Astrocyte (in vitro differentiated cells and primary cell): Measurements from ENCODE around the gene HMGA1. TPM values are rescaled to one million over a fixed set of nuclear protein-coding genes. Genes with fewer than 3 reads are reported as not detected.

Experiments
- DNase-seq: peaks from one replicate; pipeline ENCODE4 v3.0.0-alpha.2; 2010; ENCODE audit warnings: low read depth
- FAIRE-seq: peaks from 2 replicates; lab custom pipeline; 2011; peaks lifted over from hg19 to GRCh38; lab: Jason Lieb, UNC
- H2AFZ ChIP-seq: 2 replicates; pipeline ENCODE4 v1.6.0; 2012; ENCODE audit warnings: low read depth, low read length, inconsistent platforms
- H3K27ac ChIP-seq: 2 replicates; pipeline ENCODE4 v1.5.1; 2011; ENCODE audit warnings: low read depth, low read length, inconsistent platforms
- H3K27me3 ChIP-seq: 2 replicates; pipeline ENCODE4 v1.6.0; 2011; ENCODE audit warnings: low read length, inconsistent platforms; ENCODE audit not compliant: insufficient read depth
- H3K36me3 ChIP-seq: 2 replicates; pipeline ENCODE4 v1.5.1; 2011; ENCODE audit warnings: low read length, inconsistent platforms; ENCODE audit not compliant: insufficient read depth
- H3K4me1 ChIP-seq: 2 replicates; pipeline ENCODE4 v1.5.1; 2011; ENCODE audit warnings: low read length, inconsistent platforms; ENCODE audit not compliant: insufficient read depth
- H3K4me2 ChIP-seq: 2 replicates; pipeline ENCODE4 v1.6.0; 2012; ENCODE audit warnings: low read length, inconsistent platforms
- H3K4me3 ChIP-seq: 2 replicates; pipeline ENCODE4 v1.5.1; 2011; ENCODE audit warnings: low read depth, mild to moderate bottlenecking, low read length, inconsistent platforms; ENCODE audit not compliant: insufficient read depth
- H3K79me2 ChIP-seq: 2 replicates; pipeline ENCODE4 v1.6.0; 2012; ENCODE audit warnings: mild to moderate bottlenecking, low read length, inconsistent platforms; ENCODE audit not compliant: insufficient read depth
- H3K9ac ChIP-seq: 2 replicates; pipeline ENCODE4 v1.6.0; 2012; ENCODE audit warnings: mild to moderate bottlenecking, low read length, inconsistent platforms
- H3K9me3 ChIP-seq: 2 replicates; pipeline ENCODE4 v1.5.1; 2012; ENCODE audit warnings: low read depth, mild to moderate bottlenecking, low read length, inconsistent platforms; ENCODE audit not compliant: insufficient read depth
- H4K20me1 ChIP-seq: 2 replicates; pipeline ENCODE4 v1.6.0; 2012; ENCODE audit warnings: low read length, inconsistent platforms; ENCODE audit not compliant: insufficient read depth
- H3K27ac Mint-ChIP-seq: one replicate; pipeline ENCODE4 v1.8.0; 2021; ENCODE audit warnings: mild to moderate bottlenecking, mixed read lengths; ENCODE audit not compliant: unreplicated experiment
- H3K27me3 Mint-ChIP-seq: one replicate; pipeline ENCODE4 v1.8.0; 2021; ENCODE audit warnings: low read depth, mixed read lengths; ENCODE audit not compliant: unreplicated experiment
- H3K36me3 Mint-ChIP-seq: one replicate; pipeline ENCODE4 v1.8.0; 2021; ENCODE audit warnings: low read depth, mixed read lengths; ENCODE audit not compliant: unreplicated experiment
- H3K4me1 Mint-ChIP-seq: one replicate; pipeline ENCODE4 v1.8.0; 2021; ENCODE audit warnings: low read depth, mixed read lengths; ENCODE audit not compliant: unreplicated experiment
- H3K4me3 Mint-ChIP-seq: one replicate; pipeline ENCODE4 v1.8.0; 2021; ENCODE audit warnings: mild to moderate bottlenecking, moderate library complexity, mixed read lengths; ENCODE audit not compliant: unreplicated experiment
- H3K9me3 Mint-ChIP-seq: one replicate; pipeline ENCODE4 v1.8.0; 2021; ENCODE audit warnings: mild to moderate bottlenecking, mixed read lengths; ENCODE audit not compliant: unreplicated experiment
- CTCF ChIP-seq: IDR thresholded peaks from 2 replicates; pipeline ENCODE4 v1.5.1; 2011; ENCODE audit warnings: low read depth, mild to moderate bottlenecking, inconsistent platforms, low read length, moderate library complexity; ENCODE audit not compliant: insufficient read depth
- EZH2 ChIP-seq: IDR thresholded peaks from 2 replicates; pipeline ENCODE4 v1.6.1; 2012; ENCODE audit warnings: mild to moderate bottlenecking, low read length, inconsistent platforms; ENCODE audit not compliant: insufficient read depth
- total RNA-seq: library from RNA; stranded (reverse); gene quantifications from 2 replicates; pipeline ENCODE4 v1.2.1, GENCODE V29; 2021

HMGA1 gene
- total RNA-seq, 1 donor from 2014 or later = 199 TPM

- Mint-ChIP-seq H3K4me1 (peaks cover 11% of the 10 kb centered on the region), H3K4me3 (no peak overlapping the region), H3K36me3 (peaks cover 39% of the 10 kb centered on the region)
Measured at GRCh38 chr6:34280216-34280615, 43.5 kb downstream of the HMGA1 start.

GRCh38 chr6:34281702-34282334 is 45.1 kb downstream of the HMGA1 start:
- Histone ChIP-seq H3K36me3 (peaks cover 2% of the 10 kb centered on the region), H3K27ac (no peak overlapping the region), H3K79me2 (no peaks in the 10 kb centered on the region), H2AFZ (no peak overlapping the region), H3K4me2 (no peak overlapping the region), H3K9ac (no peak overlapping the region), H3K4me1 (no peaks in the 10 kb centered on the region), H3K4me3 (no peak overlapping the region), H4K20me1 (peaks cover 3% of the 10 kb centered on the region), H3K27me3 (no peaks in the 10 kb centered on the region), H3K9me3 (no peaks in the 10 kb centered on the region)
- no peaks in the 10 kb centered on the region for H3K27me3 Mint-ChIP-seq
- TF ChIP-seq EZH2 (no peak), CTCF (no peak)
- no peak overlapping the region for H3K4me3 Mint-ChIP-seq
- peaks cover 15% of the 10 kb centered on the region for H3K4me1 Mint-ChIP-seq
- H3K36me3 Mint-ChIP-seq = peaks cover 40% of the 10 kb centered on the region
- no peak for FAIRE-seq
- no peaks in the 10 kb centered on the region for H3K9me3 Mint-ChIP-seq
- DNase-seq = no peak
- no peak overlapping the region for H3K27ac Mint-ChIP-seq

More at GRCh38 chr6:34280216-34280615, 43.5 kb downstream of the HMGA1 start:
- Histone ChIP-seq H3K9ac (no peak overlapping the region), H4K20me1 (peaks cover 3% of the 10 kb centered on the region), H3K36me3 (no peaks in the 10 kb centered on the region), H3K9me3 (no peaks in the 10 kb centered on the region), H3K4me2 (no peak overlapping the region), H3K4me1 (no peaks in the 10 kb centered on the region), H3K79me2 (no peaks in the 10 kb centered on the region), H3K27ac (no peak overlapping the region), H3K27me3 (no peaks in the 10 kb centered on the region), H3K4me3 (no peak overlapping the region), H2AFZ (no peak overlapping the region)
- H3K27ac Mint-ChIP-seq = no peak overlapping the region
- no peaks in the 10 kb centered on the region for H3K27me3 Mint-ChIP-seq
- H3K9me3 Mint-ChIP-seq = no peaks in the 10 kb centered on the region
- no peak for DNase-seq
- no peak for FAIRE-seq
- TF ChIP-seq EZH2 = no peak
- TF ChIP-seq CTCF = no peak
